HG03354 (cell line): ENCODE results near the gene MSMP.

Experiments
- ATAC-seq: cut with Tn5 transposase; IDR thresholded peaks from one replicate; pipeline ENCODE4 v1.9.1; 2021; ENCODE audit warnings: mild to moderate bottlenecking; ENCODE audit not compliant: unreplicated experiment, poor library complexity, severe bottlenecking

Gene MSMP

DNA sequence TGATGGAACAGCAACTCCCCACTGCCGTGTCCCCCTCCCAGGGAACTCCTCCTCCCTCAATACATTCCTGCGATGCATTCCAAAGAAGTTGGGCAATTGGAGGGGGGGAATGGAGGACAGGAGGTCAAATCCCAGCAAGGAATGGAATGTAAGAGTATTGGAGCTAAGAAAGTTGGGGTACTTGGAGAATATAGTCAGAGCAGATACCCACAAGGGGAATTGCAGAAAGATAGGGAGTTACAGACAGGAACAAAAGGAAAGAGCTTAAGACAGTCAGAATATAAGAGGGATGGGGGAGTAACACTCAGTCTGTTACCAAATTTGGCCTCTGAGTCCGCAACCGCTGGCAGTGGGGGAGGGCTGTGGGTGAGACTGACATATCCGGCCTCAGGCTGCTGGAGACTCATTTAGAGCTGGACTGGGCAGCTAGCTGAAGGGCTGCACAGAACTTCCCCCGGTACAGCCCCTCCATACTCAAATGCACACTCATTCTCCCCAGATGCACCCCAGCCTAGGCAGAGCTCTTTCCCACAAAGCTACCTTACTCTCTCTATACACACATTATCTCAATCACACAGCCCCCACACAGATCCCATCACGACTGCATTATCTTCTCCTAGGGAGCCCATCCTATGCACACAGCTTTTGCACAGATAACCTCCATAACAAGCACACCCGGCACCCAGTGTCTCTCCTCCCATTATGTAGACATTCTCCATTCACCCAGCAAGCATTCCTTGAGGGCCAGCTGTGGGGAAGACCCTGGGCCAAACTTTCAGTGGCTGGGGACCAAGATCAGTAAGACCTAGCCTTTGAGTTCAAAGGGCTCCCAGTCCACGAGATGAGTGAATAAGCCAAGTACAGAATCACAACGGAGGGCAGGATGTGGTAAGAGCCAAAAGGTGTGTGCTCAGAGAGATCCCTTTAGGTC is 25.8 kb downstream of the MSMP start:
- no peak for ATAC-seq

DNA sequence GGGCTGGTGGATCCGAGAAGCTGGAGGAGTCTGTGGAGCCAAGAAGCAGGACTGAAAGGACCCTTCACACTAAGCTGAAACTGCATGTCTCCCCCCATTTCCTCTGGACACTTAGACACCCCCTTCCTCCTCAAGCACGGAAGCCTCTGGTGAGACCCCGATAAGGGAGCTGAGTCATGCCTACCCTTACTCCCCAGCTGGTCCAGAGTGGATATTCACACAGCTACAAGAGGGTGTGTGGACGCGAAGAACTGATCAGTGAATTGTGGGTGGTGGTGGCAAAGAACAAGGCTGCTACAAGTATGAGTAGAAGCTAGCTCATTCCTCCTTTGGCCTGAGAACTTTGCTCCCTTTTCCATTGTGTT is 26.4 kb downstream of the MSMP start:
- ATAC-seq, result no peak

DNA sequence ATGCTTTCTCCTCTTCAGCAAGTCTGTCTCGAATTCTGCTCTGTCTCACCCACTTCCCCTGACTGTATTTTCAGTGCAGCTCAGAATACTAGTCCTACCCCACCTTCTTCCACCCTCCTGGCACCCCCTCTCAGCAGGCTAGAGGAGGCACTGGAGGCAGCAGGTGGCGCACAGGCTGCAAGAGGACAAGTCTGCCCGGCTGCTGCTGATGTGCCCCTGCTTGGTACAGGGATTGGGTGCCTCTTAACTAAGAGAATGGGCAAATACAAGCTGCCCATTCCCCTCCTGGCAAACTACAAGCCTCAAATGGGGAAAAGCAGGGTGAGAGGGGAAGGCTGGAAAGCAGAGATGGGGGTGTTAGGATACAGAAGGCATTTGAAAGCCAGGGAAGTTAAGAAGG is 27.1 kb downstream of the MSMP start:
- ATAC-seq, result no peak

DNA sequence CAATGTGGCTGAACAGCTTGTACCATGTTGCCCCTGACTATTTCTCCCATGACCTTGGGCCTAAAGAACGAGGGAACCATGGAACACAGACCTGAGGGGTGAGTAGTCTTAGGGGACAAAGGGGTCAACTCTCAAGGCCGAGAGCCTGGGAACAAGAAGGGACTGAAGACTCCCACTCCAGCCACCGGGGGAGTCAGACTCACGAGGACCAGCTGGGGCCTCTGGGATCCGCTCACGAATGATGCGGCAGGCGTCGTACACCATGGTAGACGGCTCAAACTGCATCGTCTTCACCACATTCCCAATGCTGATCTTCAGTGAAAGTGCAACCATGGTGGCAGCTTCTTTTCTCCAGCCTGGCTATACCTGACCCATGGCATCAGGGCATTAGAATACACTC is 28.7 kb downstream of the MSMP start:
- ATAC-seq, result no peak

DNA sequence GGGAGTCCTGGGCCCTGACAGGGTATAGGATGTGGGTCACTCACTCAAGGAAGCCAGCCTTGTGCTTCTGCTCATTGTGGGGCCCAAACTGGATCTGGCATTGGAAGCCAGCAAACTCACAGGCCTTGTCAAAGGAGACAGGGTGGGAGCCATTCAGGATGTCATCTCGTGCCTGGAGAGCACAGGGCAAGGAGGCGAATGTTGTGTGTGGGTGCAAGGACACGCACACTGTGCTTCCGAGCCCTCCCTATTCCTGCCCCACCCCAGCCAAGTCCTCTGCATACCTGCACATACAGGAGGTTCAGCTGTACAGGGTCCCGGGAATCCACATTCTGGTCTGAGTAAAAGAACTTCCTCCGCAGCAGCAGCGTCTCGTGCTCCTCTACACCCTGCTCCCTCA is 30.2 kb downstream of the MSMP start:
- ATAC-seq, result no peak

DNA sequence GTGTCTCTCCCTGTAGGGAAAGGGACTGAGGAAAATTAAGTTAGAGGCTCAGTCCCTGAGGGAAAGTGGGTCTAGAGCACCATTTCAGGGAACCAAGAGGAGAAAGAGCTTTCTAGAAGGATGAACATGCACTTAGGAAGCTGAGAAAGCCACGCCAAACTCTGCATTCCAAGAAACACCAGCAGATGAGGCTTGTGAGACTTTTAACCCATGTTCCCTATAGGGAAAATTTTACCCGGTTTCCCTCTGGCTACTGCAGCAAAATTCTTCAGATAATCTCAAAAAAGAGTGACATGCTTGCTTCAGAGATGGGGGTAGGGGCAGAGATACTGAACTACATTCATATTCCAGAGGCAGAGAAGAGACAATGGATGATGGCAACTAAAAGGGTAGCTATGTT is 30.6 kb downstream of the MSMP start:
- ATAC-seq, result no peak

DNA sequence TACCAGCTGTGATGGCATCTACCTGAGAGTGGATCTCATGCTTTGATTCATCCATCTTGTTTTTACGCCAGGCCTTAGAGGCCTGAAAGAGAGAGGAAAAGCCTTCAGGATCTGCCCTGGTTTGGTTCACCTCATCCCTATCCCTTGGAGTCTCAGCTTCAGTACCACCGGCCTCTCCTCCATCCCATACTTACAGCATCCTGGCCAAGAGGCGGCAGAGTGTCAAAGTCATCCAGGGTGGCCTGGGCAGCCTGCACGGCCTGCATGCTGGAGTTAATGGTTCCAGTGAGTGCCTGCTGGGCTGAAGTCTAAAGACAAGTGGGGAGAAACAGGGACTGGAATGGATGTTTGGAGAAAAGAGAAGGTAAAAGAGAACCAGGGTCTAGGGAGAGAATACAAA is 34.5 kb downstream of the MSMP start:
- ATAC-seq, result no peak

DNA sequence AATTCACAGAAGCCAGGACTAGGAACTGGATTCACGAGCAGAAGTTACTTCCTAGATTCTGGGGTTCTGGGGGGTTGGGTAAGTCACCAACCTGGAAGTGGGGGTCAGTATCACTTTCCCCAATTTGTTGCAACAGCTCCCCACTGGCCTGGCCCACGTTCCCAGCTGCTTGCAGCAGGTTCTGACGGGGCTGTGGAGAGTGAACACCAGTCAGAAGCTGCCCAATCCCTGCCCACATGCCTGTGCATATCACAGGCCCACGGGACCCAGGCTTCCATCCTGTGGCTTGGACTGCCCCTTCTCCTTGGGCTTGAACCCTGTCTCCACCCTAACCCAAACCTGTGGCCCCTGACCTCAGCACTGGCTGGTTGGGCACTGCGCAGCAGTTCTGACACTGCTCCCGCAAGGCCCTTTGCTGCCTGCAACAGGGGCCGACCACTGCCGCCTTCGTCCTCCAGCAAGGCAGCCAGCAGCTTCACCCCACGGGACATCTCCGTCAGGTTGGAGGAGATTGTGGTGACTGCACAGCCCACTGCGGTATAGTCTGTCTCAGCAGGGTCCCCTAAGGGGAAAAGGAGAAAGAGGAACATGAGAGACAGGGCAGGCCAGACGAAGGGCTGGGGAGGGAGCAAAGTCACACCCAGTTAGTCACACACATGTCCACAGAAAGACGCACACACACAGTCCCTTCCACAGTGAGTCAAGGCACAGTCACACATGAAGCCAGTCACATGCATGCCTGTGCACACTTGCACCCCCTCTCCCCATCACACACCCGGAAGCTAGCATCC is 35.2 kb downstream of the MSMP start:
- ATAC-seq, result no peak

DNA sequence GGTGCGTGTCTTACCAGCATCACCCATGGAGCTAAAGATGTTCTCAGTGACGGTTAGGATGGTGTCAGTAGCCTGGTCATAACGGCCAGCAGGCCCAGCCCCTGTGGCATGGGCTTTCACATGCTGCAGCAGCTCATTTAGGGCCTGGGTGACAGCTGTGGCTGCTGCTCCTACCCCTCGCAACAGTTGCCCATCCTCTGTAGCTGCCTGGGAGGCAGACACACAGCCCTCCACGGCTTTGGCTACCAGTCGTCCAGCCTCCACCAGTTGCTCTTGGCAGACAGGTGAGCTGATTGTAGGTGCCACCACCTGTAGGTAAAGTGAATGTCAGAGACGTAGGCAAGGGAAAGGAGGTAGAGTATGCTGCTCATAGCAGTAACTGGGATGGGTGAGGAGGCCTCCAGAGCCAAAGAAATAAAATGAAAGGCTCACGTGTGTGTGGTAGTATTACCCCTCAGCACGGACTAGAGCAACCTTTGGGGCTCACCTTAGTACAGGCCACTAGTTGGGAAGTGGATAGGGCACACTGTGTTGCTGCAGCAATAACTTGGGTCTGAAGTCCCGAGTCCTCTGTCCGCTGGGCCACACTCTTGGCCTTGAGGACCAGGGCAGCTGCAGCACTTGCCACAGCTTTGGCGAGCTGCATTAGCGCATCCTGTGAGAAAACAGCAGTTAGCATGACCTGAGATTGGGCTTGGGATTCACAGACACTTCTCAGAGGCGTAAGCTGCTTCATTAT is 36.8 kb downstream of the MSMP start:
- ATAC-seq, result no peak

DNA sequence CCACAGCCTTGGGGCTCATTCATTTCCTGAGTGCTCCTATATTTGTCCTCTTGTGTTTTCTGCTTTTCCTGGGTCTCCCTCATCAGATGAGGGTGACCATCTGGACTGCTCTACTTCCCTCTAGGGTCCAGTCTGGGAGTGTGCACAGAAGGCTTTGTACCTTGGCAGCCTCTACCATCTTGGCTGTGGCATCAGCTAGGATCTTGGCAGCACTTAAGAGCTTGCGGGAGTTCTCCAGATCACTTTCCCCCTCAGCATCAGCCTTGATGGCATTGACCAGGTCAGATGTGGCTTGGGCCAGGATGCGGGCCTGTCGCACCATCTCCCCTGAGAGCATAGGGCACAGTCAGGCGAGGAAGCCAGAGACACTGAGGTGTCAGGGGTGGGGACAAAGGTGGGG is 37.8 kb downstream of the MSMP start:
- no peak for ATAC-seq

DNA sequence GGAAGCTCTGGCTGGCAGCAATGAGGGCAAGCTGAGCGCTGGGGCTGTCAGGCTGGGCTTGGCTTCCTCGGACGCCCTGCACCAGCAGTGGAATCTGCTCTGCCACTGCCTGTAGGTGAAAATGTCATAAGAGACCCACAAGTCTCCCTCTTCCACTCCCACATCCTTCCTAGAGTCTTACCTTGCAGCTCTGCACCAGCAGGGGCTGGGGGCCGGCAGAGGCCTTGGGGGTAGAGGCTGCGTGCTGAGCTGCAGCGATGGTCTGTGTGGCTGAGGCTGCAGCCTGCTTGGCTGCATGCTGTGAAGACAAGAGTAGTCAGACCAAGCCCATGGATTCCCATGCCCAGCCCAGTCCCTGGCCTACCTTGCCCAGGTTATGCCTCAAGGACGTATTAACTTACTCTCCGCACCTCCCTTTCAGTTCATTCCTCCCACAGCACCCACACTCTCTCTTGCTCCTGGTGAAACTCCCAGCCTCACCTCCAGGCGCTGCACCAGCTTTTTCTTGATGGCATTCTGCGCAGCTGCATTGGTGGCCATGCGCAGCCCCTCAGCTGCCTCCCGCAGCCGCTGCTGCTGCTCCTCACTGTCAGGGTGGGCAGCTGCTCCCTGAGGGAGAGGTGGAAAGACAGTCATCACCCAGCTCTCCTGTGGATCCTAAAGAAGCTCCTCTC is 39.4 kb downstream of the MSMP start:
- no peak for ATAC-seq

DNA sequence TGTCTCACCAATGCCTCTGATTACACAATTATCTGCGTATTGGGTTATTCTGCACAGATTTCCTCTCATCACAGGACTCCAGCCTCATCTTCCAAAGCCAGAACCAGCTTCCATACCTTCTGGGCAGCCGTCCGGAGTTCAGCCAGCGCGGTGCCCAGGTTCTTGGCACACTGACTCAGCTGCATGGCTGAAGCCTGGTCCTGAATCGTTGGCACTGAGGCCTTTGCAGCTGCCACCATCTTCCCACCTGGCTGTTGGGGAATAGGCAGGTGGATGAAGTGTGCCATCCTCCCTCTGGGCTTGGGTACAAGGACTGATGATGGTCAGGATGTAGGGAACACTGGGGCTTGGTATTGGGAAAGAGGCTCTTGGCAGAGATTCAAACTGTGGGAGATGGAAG is 40.0 kb downstream of the MSMP start:
- no peak for ATAC-seq

DNA sequence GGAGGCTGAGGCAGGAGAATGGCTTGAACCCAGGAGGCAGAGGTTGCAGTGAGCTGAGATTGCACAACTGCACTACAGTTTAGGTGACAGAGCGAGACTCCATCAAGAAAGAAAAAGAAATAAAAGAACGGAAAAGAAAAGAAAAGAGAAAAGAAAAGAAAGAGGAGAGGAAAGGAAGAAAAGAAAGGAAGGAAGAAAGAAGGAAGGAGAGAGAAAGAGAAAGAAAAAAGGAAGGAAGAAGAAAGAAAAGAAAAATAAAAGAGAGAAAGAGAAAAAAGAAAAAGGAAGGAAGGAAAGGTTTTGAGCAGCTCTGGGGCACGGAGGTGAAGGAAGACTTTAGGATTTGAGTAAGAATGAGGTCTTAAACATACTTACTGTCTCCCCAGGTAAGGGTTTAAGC is 40.5 kb downstream of the MSMP start:
- ATAC-seq, result no peak

DNA sequence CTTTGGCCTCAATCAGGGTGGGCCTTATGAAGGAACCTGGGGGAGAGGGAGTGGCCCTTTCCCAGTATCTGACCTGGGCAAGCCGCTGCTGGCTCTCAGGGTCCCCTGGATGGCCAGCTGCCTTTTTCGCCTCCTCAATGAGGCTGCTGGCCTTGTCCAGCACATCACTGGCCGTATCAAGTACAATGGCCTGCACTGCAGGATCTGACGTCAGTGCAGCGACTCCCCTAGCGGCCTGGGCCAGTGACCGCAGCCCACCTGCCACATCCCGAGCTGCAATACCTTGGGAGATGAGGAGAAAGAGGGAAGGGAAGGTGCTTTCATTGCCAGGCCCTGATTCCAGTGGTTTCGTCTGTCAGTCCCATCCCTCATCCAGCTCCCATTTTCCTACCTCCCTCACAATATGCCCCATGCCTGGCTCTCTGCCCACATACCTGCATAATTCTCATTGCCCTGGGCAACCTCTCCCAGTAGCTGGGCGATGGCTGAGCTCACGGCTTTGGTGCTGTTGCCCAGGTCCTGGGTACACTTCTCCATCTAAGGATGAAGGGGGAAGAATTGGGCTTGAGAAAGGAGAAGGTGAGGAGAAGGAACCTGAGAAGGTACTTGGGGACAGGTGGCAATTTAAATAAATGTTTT is 41.2 kb downstream of the MSMP start:
- no peak for ATAC-seq

DNA sequence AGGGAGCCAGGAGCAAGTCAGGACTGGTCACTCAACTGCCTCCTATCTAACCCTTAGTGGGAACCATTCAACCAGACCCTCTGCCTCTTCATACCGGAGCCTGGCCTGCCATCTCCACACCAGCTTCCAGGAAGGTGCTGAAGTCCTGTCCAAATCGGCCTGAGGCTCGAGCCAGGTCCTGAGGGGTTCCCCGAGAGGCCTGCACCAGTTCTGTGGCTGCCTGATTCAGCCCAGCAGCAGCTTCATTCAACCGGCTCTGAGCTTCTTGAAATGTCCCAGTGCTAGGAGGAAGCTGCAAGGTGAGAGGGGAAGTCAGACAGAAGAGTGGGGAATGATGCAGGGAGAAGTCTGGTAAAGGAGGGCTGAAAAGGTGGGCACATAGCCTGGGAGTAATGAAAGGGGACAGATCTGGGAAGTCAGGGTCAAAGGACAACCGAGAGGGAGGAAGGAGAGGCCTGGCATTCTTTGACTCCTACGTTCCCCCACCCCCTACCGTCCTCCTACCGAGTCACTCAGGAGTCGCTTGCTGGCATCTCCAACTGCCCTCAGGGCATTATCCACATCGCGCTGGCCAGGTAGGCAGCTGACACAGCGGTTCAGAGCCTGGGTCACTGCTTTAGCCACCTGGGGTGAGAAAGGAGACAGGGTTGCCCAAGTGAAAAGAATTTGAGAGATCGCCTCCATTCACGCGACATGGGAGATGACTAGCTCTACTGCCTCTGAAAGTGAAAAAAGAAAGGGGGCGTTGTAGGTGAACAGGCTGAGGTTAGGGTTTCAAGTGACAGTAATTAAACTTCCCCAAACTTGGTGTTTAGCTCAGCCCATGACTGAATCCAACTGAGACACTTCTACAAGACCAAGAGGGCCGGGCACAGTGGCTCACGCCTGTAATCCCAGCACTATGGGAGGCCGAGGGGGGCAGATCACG is 42.3 kb downstream of the MSMP start:
- ATAC-seq, result no peak

DNA sequence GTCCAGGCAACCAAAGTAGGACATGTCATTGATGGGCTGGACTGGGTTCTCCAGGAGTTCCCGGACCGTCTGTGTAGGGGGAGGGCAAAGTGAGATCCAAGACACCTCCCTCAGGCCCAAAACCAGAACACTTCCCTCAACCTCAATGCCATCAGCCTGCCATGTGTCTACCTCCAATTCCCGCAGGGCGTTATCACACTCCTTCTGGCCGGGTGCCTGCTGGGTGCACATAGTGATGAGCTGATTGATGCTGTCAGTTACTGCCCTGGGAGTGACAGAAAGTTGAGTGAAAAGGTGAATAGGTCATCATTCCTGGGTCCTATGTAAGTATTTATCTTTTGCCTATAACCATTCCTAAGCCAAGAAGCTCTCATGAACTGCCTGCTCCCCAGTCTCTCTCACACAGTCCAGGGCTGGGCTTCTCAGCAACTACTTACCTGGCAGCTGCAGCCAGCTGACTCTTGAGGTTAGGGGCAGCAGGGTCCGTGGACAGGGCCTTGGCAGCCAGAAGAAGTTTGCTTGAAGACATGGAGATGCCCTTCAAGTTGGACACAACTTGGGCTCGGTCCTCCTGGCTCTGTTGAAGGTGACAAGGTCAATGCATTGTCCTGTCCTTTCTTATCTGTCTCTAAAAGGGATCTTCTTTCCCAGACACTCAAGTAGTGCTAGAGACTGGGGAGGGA is 43.1 kb downstream of the MSMP start:
- no peak for ATAC-seq

DNA sequence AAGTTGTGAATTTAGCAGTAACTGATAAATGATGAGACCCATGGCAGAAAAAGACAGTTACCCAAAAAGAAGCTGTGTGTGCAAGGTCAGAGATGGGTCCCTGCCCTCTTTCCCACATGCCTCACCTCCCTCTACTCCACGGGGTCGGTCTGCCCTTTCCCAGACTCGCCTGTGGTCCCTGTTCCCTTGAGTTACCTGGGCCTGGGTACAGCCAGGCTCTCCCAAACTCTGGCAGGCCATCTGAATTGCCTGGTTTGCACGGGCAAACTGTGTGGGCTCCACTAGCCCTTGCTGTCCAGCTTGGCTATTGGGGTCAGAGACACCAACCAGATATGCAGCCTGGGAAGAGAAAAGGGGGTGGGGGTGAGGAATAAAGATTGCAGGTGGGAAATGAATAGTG is 45.9 kb downstream of the MSMP start:
- no peak for ATAC-seq

DNA sequence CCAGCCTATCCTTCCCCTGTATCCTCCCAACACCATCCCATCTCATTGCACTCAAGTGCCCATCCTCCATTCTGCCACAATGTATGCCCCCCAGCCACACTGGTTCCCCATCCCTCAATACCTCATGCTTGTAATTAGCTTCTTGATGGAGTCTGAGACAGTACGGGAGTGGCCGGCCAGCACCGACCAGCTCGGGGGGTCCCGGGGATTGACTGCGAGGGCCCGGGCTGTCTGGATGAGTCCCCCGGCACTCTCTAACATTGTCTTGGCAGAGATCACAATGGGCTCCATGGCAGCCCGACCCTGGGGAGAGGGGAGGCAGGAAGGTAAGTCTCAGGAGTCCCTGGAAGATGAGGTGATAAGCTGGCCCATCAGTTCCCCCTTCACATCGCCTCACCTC is 47.1 kb downstream of the MSMP start:
- ATAC-seq, result no peak
